ENCODE measurements around the gene ARNT2. TPM values are rescaled to one million over a fixed set of nuclear protein-coding genes. Genes with fewer than 3 reads are reported as not detected.
A peak's percentile ranks its signal among the peaks of the same experiment; 100 is the strongest.

ARNT2 gene
- total and polyA plus RNA-seq, 8 donors, result 0.58 to 27.4 (median 1.6) TPM

GRCh38 chr15:80480909-80481308 lies 76.7 kb downstream of the ARNT2 start:
- Histone ChIP-seq H3K36me3 (peaks cover 0 to 9% (median 0%) of the 10 kb centered on the region in 4 donors), H3K27ac (peak overlapping the region in 2 of 5 donors; percentile 28 to 31), H3K9me3 (no peaks in the 10 kb centered on the region), H3K4me3 (no peak overlapping the region), H3K4me1 (peaks cover 6 to 34% (median 18%) of the 10 kb centered on the region in 4 donors), H3K27me3 (no peaks in the 10 kb centered on the region)
- TF ChIP-seq POLR2AphosphoS5 (IDR thresholded peaks at IDR 0.05), result peak in 1 of 3 donors; percentile 18
- TF ChIP-seq POLR2A (IDR thresholded peaks at IDR 0.05), result no peak
- intact Hi-C loops (cut with DNase I; ENCODE audit: low total_unique reads), result no loop called here
- 55 to 73% (median 68%) methylated on average over 4 of the region's 4 CpGs for WGBS, 5 donors
- DNase-seq, result peak in 1 of 2 donors; percentile 54

- 76 to 97% (median 85%) methylated on average over 1 of the region's 1 CpG for WGBS, 5 donors
- Histone ChIP-seq H3K9me3 (no peaks in the 10 kb centered on the region), H3K27me3 (no peaks in the 10 kb centered on the region), H3K4me1 (peaks cover 6 to 34% (median 18%) of the 10 kb centered on the region in 4 donors), H3K36me3 (no peaks in the 10 kb centered on the region), H3K27ac (no peak overlapping the region), H3K4me3 (no peak overlapping the region)
- intact Hi-C loops (cut with DNase I; ENCODE audit: low total_unique reads), result no loop called here
- DNase-seq, result no peak
- TF ChIP-seq POLR2AphosphoS5 (IDR thresholded peaks at IDR 0.05) (no peak), CTCF (IDR thresholded peaks at IDR 0.05) (no peak), POLR2A (IDR thresholded peaks at IDR 0.05) (no peak), EP300 (IDR thresholded peaks at IDR 0.05) (no peak)
Observed at GRCh38 chr15:80482696-80483095, 78.5 kb downstream of the ARNT2 start.

GRCh38 chr15:80483725-80484161 lies 79.6 kb downstream of the ARNT2 start:
- no peaks in the 10 kb centered on the region for H3K27me3 ChIP-seq
- peaks cover 6 to 35% (median 20%) of the 10 kb centered on the region in 4 donors for H3K4me1 ChIP-seq
- no peaks in the 10 kb centered on the region for H3K9me3 ChIP-seq
- H3K27ac ChIP-seq, result no peak overlapping the region
- 56 to 84% (median 79%) methylated on average over 2 of the region's 2 CpGs for WGBS, 5 donors
- DNase-seq, result no peak
- no peak overlapping the region for H3K4me3 ChIP-seq
- H3K36me3 ChIP-seq, result no peaks in the 10 kb centered on the region
- intact Hi-C loops (cut with DNase I; ENCODE audit: low total_unique reads), result no loop called here
- TF ChIP-seq CTCF (IDR thresholded peaks at IDR 0.05) (no peak), POLR2AphosphoS5 (IDR thresholded peaks at IDR 0.05) (no peak), POLR2A (IDR thresholded peaks at IDR 0.05) (no peak), EP300 (IDR thresholded peaks at IDR 0.05) (no peak)

- no peaks in the 10 kb centered on the region for H3K9me3 ChIP-seq
- no peaks in the 10 kb centered on the region for H3K36me3 ChIP-seq
- WGBS, 5 donors, result 47 to 63% (median 52%) methylated on average over 7 of the region's 7 CpGs
- H3K4me1 ChIP-seq, result peaks cover 6 to 41% (median 22%) of the 10 kb centered on the region in 4 donors
- TF ChIP-seq CTCF (IDR thresholded peaks at IDR 0.05) (no peak), POLR2AphosphoS5 (IDR thresholded peaks at IDR 0.05) (peak in 1 of 3 donors; percentile 11), POLR2A (IDR thresholded peaks at IDR 0.05) (no peak)
- intact Hi-C loops (cut with DNase I; ENCODE audit: low total_unique reads), result no loop called here
- no peaks in the 10 kb centered on the region for H3K27me3 ChIP-seq
- no peak for DNase-seq
- no peak overlapping the region for H3K4me3 ChIP-seq
- no peak overlapping the region for H3K27ac ChIP-seq
Observed at GRCh38 chr15:80484333-80484864, 80.2 kb downstream of the ARNT2 start.
